Small intestine (tissue), 7 donors: Measurements from ENCODE around the gene GLT6D1. TPM values are rescaled to one million over a fixed set of nuclear protein-coding genes. Genes with fewer than 3 reads are reported as not detected.

Experiments used
- DNase-seq, 2 donors: peaks; one replicate each; pipeline versions ENCODE4 v3.0.0 to v3.0.0-alpha.2; 2013
- FAIRE-seq: peaks from 2 replicates; lab custom pipeline; 2012; peaks lifted over from hg19 to GRCh38; lab: Jason Lieb, UNC
- H3K27ac ChIP-seq, 3 donors: one replicate each; pipeline ENCODE4 v1.5.1; 2013; ENCODE audit warnings: low read length in 2 of 3, mild to moderate bottlenecking in 2 of 3, control low read depth in 1 of 3, inconsistent platforms in 1 of 3, low read depth in 1 of 3, moderate library complexity in 1 of 3
- H3K27me3 ChIP-seq, 3 donors: one replicate each; pipeline ENCODE4 v1.6.1; 2013; ENCODE audit warnings: low read length in 3 of 3, inconsistent platforms in 1 of 3; ENCODE audit not compliant: control insufficient read depth in 3 of 3, insufficient read depth in 3 of 3
- H3K36me3 ChIP-seq, 3 donors: one replicate each; pipeline ENCODE4 v1.6.1; 2013; ENCODE audit warnings: low read length in 3 of 3, inconsistent platforms in 1 of 3, low read depth in 1 of 3, mild to moderate bottlenecking in 1 of 3, moderate library complexity in 1 of 3; ENCODE audit not compliant: control insufficient read depth in 3 of 3, insufficient read depth in 2 of 3
- H3K4me1 ChIP-seq, 3 donors: one replicate each; pipeline ENCODE4 v1.6.1; 2013; ENCODE audit warnings: low read length in 2 of 3, inconsistent platforms in 1 of 3, low read depth in 1 of 3, mild to moderate bottlenecking in 1 of 3, moderate library complexity in 1 of 3; ENCODE audit not compliant: control insufficient read depth in 3 of 3, insufficient read depth in 2 of 3
- H3K4me3 ChIP-seq, 3 donors: one replicate each; pipeline ENCODE4 v1.5.1; 2013; ENCODE audit warnings: low read length in 3 of 3, control low read depth in 1 of 3, inconsistent platforms in 1 of 3, low read depth in 1 of 3, mild to moderate bottlenecking in 1 of 3, moderate library complexity in 1 of 3
- H3K9me3 ChIP-seq, 2 donors: one replicate each; pipeline ENCODE4 v1.6.1; 2013; ENCODE audit warnings: low read depth in 1 of 2, low read length in 1 of 2; ENCODE audit not compliant: control insufficient read depth in 2 of 2, insufficient read depth in 1 of 2
- WGBS, 3 donors: extraction: QIAGEN DNeasy Blood & Tissue Kit; methylation state at CpG; one replicate each; pipeline ENCODE4 v1.1.7; 2013; 5-methylcytosine and 5-hydroxymethylcytosine counted together
- polyA plus RNA-seq, 4 donors: library from polyadenylated mRNA; stranded (reverse) in 3 of 4; unstranded in 1 of 4; fragments of 200-250 nt in 3 of 4; fragments of 120-200 nt in 1 of 4; gene quantifications; one replicate each; pipeline versions ENCODE4 v1.2.1 to v1.2.3, GENCODE V29; 2013
- donor health status: healthy with polysubstance abuse.
- donor health status: control.
- donor health status: control.
- donor health status: Bipolar disorder and iron deficiency.
- donor health status: healthy.

GLT6D1 gene
- polyA plus RNA-seq, 4 donors: not detected

GRCh38 chr9:135622415-135623020, 16.8 kb downstream of the GLT6D1 start:
- H3K4me1 ChIP-seq: no peaks in the 10 kb centered on the region
- H3K27ac ChIP-seq: no peak overlapping the region
- no peak for FAIRE-seq
- peaks cover 0 to 2% (median 0%) of the 10 kb centered on the region in 3 donors for H3K27me3 ChIP-seq
- H3K36me3 ChIP-seq: no peaks in the 10 kb centered on the region
- H3K9me3 ChIP-seq: no peaks in the 10 kb centered on the region
- H3K4me3 ChIP-seq: no peak overlapping the region
- whole genome bisulfite sequencing, 3 donors: 53 to 72% (median 63%) methylated on average over 11 of the region's 11 CpGs
- no peak for DNase-seq

GRCh38 chr9:135620558-135620957, 18.8 kb downstream of the GLT6D1 start:
- DNase-seq: no peak
- H3K4me3 ChIP-seq: no peak overlapping the region
- WGBS, 3 donors: 61 to 74% (median 68%) methylated on average over 7 of the region's 7 CpGs
- no peaks in the 10 kb centered on the region for H3K9me3 ChIP-seq
- H3K4me1 ChIP-seq: no peaks in the 10 kb centered on the region
- no peak for FAIRE-seq
- H3K27ac ChIP-seq: no peak overlapping the region
- no peaks in the 10 kb centered on the region for H3K36me3 ChIP-seq
- H3K27me3 ChIP-seq: peaks cover 0 to 2% (median 0%) of the 10 kb centered on the region in 3 donors

GRCh38 chr9:135619599-135619886, 19.8 kb downstream of the GLT6D1 start:
- 20 to 68% (median 50%) methylated on average over 7 to 10 of the region's 10 CpGs for WGBS, 3 donors
- Histone ChIP-seq H3K27me3 (peaks cover 0 to 2% (median 0%) of the 10 kb centered on the region in 3 donors), H3K4me3 (no peak overlapping the region), H3K9me3 (no peaks in the 10 kb centered on the region), H3K36me3 (no peaks in the 10 kb centered on the region), H3K27ac (no peak overlapping the region), H3K4me1 (no peaks in the 10 kb centered on the region)
- no peak for DNase-seq
- no peak for FAIRE-seq

GRCh38 chr9:135618866-135619598, 20.3 kb downstream of the GLT6D1 start:
- WGBS, 3 donors: 60 to 80% (median 67%) methylated on average over 7 to 8 of the region's 8 CpGs
- H3K4me1 ChIP-seq: no peaks in the 10 kb centered on the region
- H3K27me3 ChIP-seq: peaks cover 0 to 2% (median 0%) of the 10 kb centered on the region in 3 donors
- no peak overlapping the region for H3K27ac ChIP-seq
- DNase-seq: no peak
- no peak for FAIRE-seq
- no peak overlapping the region for H3K4me3 ChIP-seq
- no peaks in the 10 kb centered on the region for H3K36me3 ChIP-seq
- no peaks in the 10 kb centered on the region for H3K9me3 ChIP-seq

- Histone ChIP-seq H3K4me3 (no peak overlapping the region), H3K9me3 (no peaks in the 10 kb centered on the region), H3K36me3 (no peaks in the 10 kb centered on the region), H3K27me3 (peaks cover 0 to 2% (median 0%) of the 10 kb centered on the region in 3 donors), H3K4me1 (no peaks in the 10 kb centered on the region), H3K27ac (no peak overlapping the region)
- FAIRE-seq (no peak), DNase-seq (no peak)
- WGBS, 3 donors: 76 to 90% (median 76%) methylated on average over 13 of the region's 13 CpGs
Measured at GRCh38 chr9:135617991-135618411, 21.3 kb downstream of the GLT6D1 start.

- H3K36me3 ChIP-seq: no peaks in the 10 kb centered on the region
- 79 to 81% (median 81%) methylated on average over 11 to 13 of the region's 13 CpGs for WGBS, 3 donors
- H3K4me1 ChIP-seq: no peaks in the 10 kb centered on the region
- H3K9me3 ChIP-seq: no peaks in the 10 kb centered on the region
- H3K27me3 ChIP-seq: peaks cover 0 to 2% (median 0%) of the 10 kb centered on the region in 3 donors
- H3K27ac ChIP-seq: no peak overlapping the region
- FAIRE-seq: no peak
- H3K4me3 ChIP-seq: no peak overlapping the region
- no peak for DNase-seq
Measured at GRCh38 chr9:135617538-135617900, 21.8 kb downstream of the GLT6D1 start.

- DNase-seq (no peak), FAIRE-seq (no peak)
- Histone ChIP-seq H3K9me3 (no peaks in the 10 kb centered on the region), H3K36me3 (no peaks in the 10 kb centered on the region), H3K4me3 (no peak overlapping the region), H3K4me1 (no peaks in the 10 kb centered on the region), H3K27me3 (peaks cover 0 to 2% (median 0%) of the 10 kb centered on the region in 3 donors), H3K27ac (no peak overlapping the region)
- 73 to 79% (median 77%) methylated on average over 33 to 34 of the region's 34 CpGs for WGBS, 3 donors
Measured at GRCh38 chr9:135616619-135617537, 22.5 kb downstream of the GLT6D1 start.
